GM18873 (cell line): Measurements from ENCODE around the gene NUP93.
"Not testable (repeated sequence)": the region's sequence is repeated elsewhere in the genome, so short reads cannot be mapped to it uniquely, and the experiment has no call there.

ENCODE experiments used
- ATAC-seq: cut with Tn5 transposase; IDR thresholded peaks from one replicate; pipeline ENCODE4 v1.9.1; 2021; ENCODE audit warnings: mild to moderate bottlenecking, moderate library complexity, moderate number of reproducible peaks; ENCODE audit not compliant: unreplicated experiment, low FRiP score

Gene NUP93

GRCh38 chr16:56739378-56739777 lies 9.4 kb downstream of the NUP93 start:
- ATAC-seq = not testable (repeated sequence)

GRCh38 chr16:56741399-56741798 lies 11.5 kb downstream of the NUP93 start:
- no peak for ATAC-seq

- no peak for ATAC-seq
Measured at GRCh38 chr16:56742030-56742984, 12.4 kb downstream of the NUP93 start.

DNA sequence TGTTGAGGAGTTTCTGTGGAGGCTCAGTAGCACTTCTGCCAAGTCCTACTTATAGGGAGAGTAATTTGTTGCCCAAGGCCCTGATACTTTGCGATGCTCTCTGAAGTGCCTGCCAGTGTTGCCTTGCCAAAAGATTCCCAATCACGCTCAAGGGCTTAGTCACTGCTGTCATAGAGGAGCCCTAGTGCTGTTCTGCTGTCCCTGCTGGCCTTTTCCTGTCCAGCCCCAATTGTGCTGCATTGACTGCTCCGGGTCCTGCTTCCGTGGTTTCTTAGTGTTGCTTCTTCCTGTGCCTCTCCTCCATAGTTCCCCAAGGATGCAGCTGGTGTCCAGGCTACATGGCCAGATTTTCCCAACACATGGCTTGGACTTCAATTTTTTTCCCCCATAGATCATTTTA lies 13.9 kb downstream of the NUP93 start:
- no peak for ATAC-seq

DNA sequence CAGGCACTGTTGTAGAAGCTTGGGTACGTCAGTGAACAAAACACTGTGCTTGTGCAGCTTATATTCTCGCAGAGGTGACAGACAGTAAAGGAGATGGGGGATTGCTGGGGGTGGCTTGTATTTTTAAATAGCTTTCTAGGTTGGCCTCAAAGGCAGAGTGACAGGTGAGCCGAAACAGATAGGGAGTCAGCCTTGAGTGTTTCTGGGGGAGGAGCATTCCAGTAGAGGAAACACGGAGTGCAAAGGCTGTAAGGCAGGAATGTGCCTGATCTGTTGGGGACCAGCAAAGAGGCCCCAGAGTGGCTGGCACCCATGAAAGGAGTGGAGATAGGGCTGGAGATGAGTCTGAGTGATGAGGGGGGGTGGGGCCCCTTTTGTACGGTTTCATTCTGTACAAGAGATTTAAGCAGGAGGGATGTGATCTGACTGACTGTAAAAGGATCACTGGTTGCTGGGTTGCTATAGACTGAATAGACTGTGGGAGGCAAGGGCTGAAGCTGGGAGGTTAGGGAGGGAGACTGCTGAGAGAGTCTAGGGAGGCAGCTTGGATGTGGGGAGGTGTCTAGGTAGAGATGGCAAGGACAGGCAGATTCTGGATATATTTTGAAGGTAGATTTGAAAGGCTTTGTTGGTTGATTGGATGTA lies 15.2 kb downstream of the NUP93 start:
- ATAC-seq = no peak

DNA sequence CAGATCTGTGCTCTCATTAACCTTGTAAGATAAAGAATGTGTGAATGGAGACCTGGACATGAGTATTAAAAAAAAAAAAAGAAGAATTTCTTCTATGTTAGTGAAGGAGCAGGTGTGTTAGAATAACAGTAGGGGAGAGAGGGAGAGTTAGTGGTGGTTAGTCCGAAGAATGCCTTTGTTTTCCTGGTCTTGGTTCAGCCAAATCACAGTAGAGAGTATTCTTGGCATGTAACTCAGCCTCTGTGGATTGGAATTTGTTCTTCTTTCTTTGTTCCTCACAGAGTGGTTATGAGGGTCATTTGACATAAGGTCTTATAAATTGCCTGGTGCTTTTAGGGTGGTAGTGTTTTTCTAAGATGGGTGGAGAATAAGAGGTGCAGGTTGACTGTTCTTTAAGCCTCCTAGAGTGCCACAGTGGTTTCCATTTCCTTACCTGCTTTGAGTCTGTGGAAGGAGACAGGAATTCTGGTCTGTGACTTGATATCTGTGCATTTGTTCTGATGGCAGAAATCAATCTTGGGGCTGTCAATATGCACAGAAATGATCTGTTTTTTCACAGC lies 17.6 kb downstream of the NUP93 start:
- ATAC-seq = no peak

DNA sequence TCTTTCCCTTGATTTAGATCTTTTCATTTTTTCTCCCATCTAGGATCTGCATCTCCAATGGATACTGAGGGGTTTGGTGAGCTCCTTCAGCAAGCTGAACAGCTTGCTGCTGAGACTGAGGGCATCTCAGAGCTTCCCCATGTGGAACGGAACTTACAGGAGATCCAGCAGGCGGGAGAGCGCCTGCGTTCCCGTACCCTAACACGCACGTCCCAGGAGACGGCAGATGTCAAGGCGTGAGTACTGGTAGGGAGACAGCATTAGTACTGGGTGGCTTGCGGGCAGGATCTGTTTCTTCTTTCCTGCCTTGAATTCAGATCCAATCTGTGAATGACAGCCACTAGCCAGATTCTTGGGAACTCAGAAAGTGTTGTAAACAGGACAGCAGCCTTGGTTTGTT lies 18.3 kb downstream of the NUP93 start:
- no peak for ATAC-seq

DNA sequence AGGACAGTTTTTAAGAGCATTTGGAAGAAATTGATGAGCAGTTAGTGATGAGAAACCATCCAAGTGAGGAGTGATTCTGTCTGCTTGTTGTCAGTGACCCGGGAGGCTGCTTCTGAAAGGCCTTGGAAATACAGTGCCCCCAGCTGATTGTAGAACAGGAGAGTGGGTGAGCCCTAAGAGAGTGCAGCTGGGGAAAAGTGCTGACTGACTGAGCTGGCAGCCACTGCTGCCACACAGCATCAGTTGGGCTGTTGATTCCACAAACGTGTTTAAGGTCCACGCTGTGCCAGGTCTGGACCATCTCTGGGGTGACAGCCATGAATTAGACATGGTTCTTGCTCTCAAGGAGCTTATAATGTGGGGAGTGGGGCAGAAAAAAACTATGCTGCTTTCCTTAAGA lies 18.9 kb downstream of the NUP93 start:
- ATAC-seq = no peak

DNA sequence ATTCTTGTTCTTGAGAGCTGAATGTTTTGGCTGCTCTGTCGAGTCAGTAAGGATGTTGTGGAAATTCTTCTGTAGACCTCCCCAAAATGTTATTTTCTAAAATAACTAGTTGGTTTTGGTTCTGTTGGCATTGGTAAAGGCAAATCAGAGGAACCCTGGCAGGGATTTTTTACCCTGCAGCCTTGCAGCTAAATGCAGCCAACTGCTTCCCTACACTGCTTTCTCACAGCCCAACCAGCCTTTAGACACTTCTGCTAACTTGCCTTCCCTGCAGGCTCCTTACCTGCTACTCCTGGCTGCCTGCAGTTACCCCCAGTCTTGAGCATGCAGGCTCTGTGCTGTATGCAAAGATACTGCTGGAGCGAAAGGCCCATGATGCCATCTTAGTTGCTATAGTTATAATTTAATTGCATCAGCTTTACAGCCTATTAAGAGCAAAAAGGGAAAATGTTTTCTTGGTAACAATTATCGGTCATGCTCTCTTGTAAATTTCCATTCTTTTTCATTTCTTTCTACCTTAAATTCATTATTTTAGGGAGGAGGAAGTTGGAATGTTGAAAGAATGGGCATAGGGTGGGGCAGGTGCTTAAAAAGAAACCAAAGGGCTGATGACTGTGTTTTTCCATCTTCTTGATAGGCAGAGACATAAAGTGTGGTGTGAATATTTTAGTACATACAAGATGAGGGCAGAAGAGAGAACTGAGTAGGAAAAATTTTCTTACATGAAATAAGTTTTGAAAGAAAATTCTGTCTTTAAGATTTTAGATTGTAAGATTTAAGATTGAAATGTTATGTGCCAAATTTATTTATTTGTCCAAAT lies 20.0 kb downstream of the NUP93 start:
- ATAC-seq = no peak

DNA sequence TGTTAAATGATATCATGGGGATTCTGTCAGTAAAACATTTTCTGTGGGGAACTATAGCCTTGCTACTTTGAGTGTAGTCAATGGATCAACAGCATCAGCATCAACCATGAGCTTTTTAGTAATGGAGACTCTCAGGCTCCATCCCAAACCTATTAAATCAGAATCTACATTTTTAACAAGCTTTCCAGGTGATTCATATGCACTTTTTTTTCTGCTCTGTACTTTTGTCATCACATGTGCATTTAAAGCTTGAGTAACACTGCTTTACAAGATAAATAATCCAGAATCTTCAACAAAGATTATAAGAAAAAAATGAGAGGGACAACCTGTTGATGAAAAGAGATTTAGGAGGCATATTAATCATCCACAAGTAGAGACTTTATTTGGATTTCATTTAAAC lies 23.5 kb downstream of the NUP93 start:
- ATAC-seq = no peak

DNA sequence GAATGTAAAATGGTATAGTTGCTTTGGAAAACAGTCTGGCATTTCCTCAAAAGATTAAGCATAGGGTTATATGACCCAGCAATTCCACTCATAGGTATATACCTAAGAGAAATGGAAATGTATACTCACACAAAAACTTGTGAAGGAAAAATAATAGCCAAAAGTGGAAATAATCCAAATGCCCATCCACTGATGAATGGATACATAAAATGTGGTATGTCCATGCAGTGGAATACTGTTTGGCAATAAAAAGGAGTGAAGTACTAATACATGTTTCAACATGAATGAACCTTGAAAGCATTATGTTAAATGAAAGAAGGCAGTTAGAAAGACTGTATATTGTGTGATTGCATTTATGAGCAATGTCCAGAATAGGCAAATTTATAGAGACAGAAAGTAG lies 25.1 kb downstream of the NUP93 start:
- ATAC-seq = no peak

DNA sequence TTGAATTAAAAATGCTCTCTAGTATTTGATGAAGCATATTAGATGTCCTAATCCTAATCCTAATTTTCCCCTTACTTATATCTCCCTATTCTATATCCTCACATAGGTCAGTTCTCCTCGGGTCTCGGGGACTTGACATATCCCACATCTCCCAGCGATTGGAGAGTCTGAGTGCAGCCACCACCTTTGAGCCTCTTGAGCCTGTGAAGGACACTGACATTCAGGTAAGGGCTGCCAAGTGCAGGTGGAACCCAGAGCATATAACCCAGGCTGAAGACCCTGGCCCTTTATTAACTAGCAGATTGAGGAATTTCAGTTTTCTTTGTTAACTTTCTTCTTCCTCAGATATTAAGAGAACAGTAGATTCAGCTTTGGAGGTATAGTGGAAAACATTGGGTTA lies 28.5 kb downstream of the NUP93 start:
- ATAC-seq = no peak

DNA sequence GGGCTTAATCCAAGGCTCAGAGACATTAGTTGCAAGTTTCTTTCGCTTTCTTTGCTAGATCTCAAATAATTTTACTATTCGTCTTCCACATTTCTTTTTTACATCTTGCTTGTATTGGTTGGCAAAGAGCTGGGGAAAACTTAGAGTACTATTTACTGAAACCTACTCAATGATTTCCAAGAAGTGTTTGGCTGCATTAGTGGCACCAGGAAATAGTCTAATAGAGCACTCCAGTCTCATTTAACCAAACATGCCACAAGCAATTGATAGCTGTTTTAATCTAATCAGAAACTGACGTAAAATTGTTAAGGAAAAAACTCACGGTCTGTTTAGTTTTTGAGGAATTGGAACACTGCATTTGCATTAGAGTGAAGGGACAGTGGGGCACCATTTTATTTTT lies 29.0 kb downstream of the NUP93 start:
- no peak for ATAC-seq

DNA sequence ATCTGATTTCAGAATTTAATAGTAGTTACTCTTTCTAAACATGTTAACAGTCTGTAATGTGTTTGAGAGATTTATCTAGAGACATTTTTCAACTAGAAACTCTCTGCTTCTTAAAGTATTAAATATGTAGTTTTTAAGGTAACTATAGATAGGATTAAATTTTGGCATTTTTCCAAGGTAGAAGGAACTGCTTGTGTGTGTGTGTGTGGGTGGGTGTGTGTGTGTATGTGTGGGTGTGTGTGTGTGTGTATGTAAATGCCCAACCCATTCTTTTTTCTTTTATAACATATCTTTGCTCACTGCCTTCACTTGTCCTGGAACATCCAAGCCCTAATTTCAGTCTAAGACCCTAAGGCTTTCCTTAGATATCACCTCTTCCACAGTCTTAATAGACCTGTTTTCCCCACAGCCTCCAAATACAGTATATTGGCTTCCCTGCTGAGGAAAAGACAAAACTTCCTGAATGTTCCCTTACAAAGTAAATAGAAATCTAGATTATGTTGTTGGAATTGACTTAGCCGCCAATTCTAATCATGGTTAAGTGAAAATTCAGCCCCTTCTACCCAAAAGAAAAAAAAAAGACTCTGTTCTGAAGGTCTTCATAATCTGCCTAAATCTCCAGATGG lies 33.5 kb downstream of the NUP93 start:
- ATAC-seq = no peak

- ATAC-seq = no peak
Measured at GRCh38 chr16:56764835-56765234, 34.9 kb downstream of the NUP93 start.

DNA sequence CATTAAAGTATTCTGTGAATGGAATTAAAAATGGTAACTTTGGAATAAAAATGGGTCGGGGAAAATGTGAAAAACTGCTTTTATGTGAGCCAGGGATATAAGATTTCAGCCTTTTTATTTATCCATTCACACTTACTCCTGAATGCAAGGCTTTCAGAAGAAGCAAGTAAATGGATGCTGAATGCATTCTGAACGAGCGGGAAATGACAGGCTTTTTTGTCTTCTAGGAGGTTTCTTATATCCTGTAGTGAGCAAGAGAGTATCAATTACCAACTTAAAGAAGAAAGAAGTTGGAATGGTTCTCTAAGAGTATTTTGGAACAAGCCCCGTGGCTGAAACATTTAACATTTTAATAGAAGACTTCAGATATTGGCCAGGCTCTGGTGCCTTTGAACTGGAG lies 36.0 kb downstream of the NUP93 start:
- ATAC-seq = no peak

- no peak for ATAC-seq
Measured at GRCh38 chr16:56767024-56767423, 37.1 kb downstream of the NUP93 start.

DNA sequence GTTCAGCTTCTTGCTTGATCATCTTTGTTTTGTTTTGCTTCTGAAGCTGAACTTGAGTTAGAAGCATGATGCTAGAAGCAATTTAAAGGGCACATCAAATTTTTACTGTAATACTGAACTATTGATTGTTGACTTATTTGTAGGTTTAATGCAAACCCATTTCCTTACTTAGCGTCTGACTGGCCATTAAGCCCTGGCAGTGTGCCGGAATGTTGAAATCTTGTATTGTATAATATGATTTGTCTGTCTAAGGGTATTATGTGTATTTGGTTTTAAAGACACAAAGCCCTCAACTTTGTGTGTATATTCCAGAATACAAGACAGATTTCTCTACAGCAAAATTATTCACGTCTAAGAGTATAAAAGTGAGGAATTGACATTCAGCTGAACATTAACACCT lies 39.7 kb downstream of the NUP93 start:
- ATAC-seq = no peak

GRCh38 chr16:56771558-56772279 lies 41.8 kb downstream of the NUP93 start:
- no peak for ATAC-seq

GRCh38 chr16:56773532-56773931 lies 43.6 kb downstream of the NUP93 start:
- ATAC-seq = no peak
